GM21367 (cell line): Measurements from ENCODE around the gene CGB2.
"Not testable (repeated sequence)": the region's sequence is repeated elsewhere in the genome, so short reads cannot be mapped to it uniquely, and the experiment has no call there.

Experiments
- ATAC-seq: cut with Tn5 transposase; IDR thresholded peaks from one replicate; pipeline ENCODE4 v1.9.1; 2021; ENCODE audit not compliant: unreplicated experiment

CGB2 gene

DNA sequence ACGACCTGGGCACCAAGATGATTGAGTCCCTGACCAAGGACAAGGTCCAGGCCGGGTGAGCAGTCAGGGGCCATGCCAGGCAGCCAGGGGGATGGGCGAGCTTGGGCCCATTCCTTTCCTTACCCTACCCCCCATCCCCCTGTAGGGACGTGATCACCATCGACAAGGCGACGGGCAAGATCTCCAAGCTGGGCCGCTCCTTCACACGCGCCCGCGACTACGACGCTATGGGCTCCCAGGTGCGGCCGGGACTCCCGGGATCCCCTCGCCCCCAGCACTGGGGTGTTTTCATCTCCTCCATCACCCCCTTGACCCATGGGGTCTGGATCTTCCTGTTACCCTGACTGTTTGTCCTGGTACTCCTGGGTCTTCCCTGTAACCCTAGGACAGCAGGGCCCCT, 21.9 kb upstream of the CGB2 start:
- no peak for ATAC-seq

DNA sequence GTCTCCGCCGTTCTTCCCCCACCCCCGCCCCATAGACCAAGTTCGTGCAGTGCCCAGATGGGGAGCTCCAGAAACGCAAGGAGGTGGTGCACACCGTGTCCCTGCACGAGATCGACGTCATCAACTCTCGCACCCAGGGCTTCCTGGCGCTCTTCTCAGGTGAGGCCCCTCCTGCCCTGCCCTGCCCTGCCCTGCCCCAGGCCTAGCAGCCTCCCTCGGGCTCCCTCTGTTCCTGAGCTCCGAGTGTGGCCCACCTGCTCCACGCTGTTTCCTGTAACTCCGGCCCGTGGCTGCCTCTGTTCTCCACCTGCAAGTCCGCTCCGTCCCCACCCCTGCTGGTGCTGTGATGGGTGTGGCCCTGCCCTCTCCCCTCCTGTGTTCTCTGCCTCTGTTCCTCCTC, 21.2 kb upstream of the CGB2 start:
- ATAC-seq = no peak

- no peak for ATAC-seq
Observed at GRCh38 chr19:49011194-49011593, 20.5 kb upstream of the CGB2 start.

DNA sequence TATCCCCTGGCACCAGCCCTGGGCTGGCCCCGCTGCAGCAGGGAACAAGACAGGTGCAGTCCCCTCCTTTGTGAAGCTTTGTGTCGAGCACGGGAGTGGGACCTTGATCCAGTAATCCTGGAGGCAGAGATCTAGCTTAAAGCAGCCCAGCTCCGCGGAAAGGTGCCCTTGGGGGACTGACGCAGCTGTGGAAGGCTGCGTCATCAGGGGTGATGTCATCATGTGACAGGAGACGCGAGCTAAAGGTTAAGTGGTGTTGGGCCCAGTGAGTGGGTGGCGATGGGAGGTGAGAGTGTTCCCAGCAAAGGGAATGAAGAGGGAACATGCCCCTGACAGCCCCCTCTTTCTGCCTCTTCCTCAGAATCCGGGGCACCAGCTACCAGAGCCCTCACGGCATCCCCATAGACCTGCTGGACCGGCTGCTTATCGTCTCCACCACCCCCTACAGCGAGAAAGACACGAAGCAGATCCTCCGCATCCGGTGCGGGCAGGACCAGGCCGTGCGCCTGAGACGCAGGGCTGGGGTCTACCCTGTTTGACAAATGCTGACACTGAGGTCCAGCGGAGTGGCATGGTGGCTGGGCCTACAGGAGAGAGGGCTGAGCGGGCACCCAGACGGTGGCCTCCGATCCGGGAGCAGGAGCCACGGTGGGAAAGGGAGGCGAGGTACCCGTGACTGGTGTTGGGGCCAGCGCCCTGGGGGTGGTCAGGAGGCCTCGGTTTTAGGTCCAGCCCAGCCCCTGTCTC, 17.4 kb upstream of the CGB2 start:
- ATAC-seq = no peak

GRCh38 chr19:49014870-49015255, 16.8 kb upstream of the CGB2 start:
- ATAC-seq = no peak

DNA sequence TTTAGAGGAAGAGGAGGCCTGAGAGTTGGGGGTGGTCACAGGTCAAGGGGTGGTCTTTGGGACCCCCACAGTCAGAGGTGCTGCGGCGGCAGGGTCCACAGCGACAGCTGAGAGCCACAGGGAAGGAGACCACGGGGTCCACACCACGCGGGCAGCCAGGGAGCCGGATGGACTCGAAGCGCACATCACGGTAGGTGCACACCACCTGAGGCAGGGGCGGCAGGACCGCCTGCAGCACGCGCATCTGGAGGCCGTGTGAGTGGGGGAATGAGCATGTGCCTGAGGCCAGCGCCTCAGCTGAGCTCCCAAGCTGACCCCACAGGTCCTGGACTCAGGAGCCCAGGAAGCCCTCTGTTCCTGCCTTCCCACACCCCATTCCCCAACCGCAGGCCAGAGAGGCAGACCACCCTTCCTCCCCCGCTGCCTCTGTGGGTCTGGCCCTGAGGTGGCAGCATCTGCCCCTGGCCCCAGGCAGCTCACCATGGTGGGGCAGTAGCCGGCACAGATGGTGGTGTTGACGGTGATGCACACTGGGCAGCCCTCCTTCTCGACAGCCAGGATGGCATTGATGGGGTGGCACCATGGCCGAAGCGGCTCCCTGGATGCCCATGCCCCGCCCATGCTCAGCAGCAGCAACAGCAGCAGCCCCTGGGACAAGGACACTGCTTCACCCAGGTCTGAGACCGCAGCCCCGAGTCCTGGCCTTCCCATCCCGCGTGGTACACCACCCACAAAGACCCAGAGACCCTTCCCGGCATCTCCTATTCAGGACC, 15.4 kb upstream of the CGB2 start:
- ATAC-seq = no peak

DNA sequence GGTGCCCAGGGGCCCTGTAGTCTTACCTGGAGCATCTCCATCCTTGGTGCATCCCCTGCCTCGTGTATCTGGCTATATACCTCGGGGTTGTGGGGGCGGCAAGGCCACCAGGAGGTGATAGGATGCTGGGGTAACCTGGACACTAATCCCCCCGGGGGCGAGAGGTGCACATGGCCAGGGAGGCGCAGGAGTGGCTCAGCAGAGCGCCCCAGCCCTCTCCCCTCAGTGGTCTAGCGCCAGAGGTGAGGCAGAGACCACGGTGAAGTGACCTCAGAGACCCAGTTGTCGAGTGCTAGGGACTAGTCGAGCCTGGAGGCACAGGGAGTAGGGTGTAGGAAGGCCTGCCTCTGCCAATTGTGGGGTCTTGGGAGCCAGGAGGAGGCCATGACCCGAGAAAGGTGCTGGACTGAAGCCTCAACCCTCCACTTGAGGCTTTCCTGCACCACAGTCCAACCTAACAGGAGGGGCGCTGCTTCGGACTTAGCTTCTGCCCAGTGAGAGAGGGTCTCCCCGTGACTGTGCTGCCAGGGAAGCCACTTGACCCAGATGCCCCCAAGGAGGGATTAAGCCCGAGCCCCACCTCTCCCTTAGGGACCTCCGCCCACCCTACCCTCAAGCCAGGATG, 14.5 kb upstream of the CGB2 start, which contains the start of gene LHB:
LHB (minus strand) TSS at position 51 of the 625 bp plus-strand sequence; CDS start at position 41, 10 bp downstream.
- no peak for ATAC-seq

DNA sequence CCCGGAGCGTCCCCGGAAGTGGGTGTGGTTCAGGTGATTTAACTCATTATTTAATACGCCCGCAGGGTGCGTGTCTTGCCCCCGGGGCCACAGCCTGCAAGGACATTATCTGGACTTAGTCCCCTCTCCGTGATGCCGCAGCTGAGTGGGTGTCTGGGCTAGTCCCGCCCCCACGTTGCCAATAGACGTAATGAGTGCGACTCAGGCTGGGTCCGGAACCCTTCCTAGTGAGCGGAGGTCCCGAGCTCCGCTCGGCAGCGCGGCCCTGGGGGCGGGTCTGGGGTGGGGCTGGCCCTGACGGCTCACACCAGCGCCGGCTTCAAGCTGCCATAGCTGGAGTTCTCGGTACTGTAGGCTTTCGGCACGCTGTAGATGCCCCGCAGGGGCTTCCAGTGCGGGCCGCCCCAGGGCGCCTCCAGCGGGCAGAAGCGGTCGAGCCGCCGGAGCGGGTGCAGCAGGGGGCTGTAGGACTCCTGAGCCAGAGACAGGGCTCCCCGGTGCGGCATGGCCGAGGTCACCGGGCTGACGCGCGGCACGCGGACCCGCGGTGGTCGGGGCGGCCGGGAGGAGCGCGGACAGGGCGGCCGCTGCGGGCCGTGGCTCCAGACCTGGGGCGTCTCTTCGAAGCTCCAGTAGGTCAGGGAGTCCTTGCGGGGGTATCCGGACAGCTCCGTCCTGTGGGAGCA, 13.9 kb upstream of the CGB2 start:
- no peak for ATAC-seq

DNA sequence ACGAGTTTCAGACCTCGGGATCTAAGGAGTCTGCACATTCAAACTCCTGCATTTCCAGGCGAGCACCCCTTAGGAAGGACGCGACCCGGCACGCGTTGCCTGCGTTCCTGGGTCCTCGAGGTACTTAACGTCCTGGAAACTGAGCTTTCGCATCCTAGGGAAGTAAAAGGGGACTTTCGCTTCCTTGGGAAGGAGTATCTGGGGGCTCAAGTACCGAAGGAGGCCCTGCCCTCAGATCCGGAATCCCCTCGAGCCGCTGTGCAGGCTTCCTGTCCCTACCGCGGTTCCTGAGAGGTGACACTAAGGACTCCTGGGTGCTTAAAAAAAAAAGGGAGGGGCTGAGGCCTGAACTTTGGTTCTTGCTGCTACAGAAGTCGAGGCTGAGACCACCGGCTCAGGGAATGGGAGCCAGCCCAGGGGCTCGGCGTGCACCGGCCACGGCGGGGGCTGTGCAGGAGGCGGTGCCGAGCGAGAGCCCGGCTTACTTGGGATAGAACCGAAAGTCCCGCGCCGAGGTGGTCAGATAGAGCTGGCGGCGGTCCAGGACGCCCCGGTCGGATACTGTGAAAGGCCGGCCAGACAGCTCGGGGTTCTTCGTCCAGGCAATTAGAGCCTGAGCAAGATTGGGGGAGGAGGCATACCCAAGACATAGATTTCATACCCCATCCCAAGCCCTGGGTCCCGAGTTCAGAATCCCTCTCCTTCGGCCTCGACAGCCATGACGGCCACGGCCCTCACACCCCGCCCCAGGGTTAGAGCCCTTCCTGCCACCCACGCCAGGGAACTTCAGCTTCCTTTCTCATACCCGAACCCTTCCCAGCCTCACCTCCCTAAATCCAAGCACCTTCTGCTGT, 13.1 kb upstream of the CGB2 start:
- not testable (repeated sequence) for ATAC-seq

DNA sequence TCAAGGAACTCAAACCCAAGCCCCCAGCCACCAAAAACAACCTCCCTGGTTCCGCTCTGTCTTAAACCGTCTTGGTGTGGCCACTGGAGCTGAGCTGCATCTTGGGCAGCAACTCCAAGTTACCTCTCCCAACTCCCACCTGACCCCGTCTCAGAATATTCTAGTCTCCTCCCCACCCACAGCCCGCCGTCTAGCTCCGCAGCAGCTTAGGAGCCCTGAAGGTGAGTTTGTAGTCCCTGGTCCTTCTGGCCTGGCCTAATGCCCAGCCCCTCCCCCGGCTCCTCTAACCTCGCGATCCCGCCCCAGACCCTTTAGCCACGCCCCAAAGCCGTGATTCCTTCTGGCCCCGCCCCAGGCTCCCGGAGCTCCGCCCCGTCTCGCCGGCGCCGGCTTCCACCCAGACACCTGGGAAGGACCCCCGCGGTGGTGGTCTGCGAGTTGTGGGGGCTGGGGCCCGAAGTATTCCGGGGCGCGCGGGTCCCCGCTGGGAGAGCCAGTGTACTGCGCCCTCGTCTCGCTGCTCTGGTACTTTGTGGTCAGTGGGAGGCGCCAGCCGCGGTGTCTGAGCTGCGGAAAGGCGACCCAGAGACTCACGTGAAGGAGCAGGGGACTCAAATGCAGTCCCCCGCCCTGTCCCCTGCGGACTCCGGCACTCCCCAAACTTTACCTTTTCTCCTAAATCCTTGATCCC, 12.3 kb upstream of the CGB2 start:
- no peak for ATAC-seq

GRCh38 chr19:49020342-49020741, 11.3 kb upstream of the CGB2 start:
- no peak for ATAC-seq

- no peak for ATAC-seq
Observed at GRCh38 chr19:49020931-49021895, 10.5 kb upstream of the CGB2 start.

DNA sequence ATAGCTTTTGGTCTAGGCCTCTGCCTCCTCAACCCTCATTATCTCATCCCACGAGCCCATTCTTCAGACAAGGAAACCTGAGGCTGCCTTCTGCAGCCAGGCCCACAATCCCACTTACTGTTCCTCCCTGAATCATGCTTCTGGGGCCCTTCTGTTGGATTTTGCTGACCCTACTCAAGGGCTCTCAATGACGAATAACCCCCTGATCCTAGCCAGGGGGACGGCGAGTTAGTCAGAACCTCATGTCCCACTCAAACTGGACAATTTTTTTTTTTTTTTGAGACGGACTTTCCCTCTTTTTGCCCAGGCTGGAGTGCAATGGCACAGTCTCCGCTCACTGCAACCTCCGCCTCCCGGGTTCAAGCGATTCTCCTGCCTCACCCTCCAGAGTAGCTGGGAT, 9.6 kb upstream of the CGB2 start:
- no peak for ATAC-seq

- ATAC-seq = not testable (repeated sequence)
Observed at GRCh38 chr19:49024233-49024632, 7.5 kb upstream of the CGB2 start, which contains the start of gene CGB3. TSS of gene CGB3 (minus strand) at chr19:49024333. CDS start at chr19:49023971, 362 bp downstream.

DNA sequence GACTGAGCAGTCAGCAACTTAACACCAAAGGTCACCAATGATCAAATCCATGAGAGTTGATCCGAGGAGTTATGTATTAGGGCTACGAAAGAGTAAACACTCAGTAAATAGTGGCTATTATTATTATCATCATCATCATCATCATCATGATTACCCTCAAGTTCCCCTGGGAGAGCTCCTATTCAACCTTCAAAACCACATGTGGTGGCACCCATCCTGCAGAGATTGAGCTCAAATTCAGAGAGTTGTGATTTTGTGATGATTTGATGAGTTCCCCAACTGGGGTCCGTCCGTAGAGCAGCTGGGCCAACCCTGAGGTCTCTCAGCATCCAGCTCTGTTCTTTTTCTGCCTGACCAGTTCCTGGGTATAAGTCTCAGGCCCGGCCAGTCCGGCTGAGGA, 6.6 kb upstream of the CGB2 start:
- ATAC-seq = not testable (repeated sequence)

DNA sequence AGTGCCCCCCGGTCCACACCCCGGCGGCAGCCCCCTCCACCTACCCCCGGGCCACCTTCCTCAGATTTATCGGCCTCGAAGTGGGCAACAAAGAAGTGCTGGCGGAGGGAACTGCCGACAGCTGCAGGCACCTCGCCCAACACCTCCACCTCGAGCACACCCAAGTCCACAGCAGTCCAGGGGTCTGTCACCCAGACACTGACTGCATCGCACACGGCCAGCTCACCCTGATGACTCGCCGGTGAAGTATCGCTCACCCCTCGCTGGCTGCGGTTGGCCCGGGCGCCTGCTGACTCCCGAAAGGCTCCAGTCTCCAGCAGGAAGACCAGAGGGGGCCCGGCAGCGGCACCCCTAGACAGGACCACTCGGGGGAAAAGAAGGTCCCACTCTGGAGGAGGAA, 6.1 kb upstream of the CGB2 start:
- not testable (repeated sequence) for ATAC-seq

GRCh38 chr19:49028686-49029085, 3.0 kb upstream of the CGB2 start:
- not testable (repeated sequence) for ATAC-seq

DNA sequence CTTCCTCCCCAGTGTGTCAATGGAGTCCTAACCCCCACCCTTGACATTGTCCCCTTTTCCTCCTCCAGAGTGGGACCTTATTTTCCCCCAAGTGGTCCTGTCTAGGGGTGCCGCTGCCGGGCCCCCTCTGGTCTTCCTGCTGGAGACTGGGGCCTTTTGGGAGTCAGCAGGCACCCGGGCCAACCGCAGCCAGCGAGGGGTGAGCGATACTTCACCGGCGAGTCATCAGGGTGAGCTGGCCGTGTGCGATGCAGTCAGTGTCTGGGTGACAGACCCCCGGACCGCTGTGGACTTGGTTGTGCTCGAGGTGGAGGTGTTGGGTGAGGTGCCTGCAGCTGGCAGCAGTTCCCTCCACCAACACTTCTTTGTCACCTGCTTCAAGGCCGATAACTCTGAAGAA, 1.9 kb upstream of the CGB2 start:
- not testable (repeated sequence) for ATAC-seq

DNA sequence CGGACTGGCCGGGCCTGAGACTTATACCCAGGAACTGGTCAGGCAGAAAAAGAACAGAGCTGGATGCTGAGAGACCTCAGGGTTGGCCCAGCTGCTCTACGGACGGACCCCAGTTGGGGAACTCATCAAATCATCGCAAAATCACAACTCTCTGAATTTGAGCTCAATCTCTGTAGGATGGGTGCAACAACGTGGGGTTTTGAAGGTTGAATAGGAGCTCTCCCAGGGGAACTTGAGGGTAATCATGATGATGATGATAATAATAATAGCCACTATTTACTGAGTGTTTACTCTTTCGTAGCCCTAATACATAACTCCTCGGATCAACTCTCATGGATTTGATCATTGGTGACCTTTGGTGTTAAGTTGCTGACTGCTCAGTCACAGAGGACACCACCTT, 1.4 kb upstream of the CGB2 start:
- not testable (repeated sequence) for ATAC-seq
